ENCODE results near the gene CCDC148.

- TF ChIP-seq CTCF (IDR thresholded peaks at IDR 0.05; ENCODE audit: insufficient read depth, low read length, poor library complexity, severe bottlenecking) (no peak), EZH2phosphoT487 (conservative IDR thresholded peaks at IDR 0.05; ENCODE audit: low read length) (no peak)
Observed at GRCh38 chr2:158500333-158500732, 43.8 kb upstream of the CCDC148 start.
